ENCODE data around the gene ALKBH3.

GRCh38 chr11:43937434-43938411 lies 57.1 kb downstream of the ALKBH3 start:
- TF ChIP-seq CSRNP3 (CRISPR knock-in tag; IDR thresholded peaks at IDR 0.05), result no peak
- no peak for TF ChIP-seq SNAI2 (CRISPR knock-in tag; IDR thresholded peaks at IDR 0.05)
- no peak for TF ChIP-seq TCF4 (CRISPR knock-in tag; IDR thresholded peaks at IDR 0.05; ENCODE audit: borderline replicate concordance)
- TF ChIP-seq BACH2 (CRISPR knock-in tag; IDR thresholded peaks at IDR 0.05; ENCODE audit: borderline replicate concordance), result no peak
- no peak for TF ChIP-seq ISL1 (CRISPR knock-in tag; IDR thresholded peaks at IDR 0.05)
- TF ChIP-seq CREB5 (CRISPR knock-in tag; IDR thresholded peaks at IDR 0.05; ENCODE audit: low read depth), result no peak
- no peak for TF ChIP-seq ZC3H10 (CRISPR knock-in tag; IDR thresholded peaks at IDR 0.05)
- TF ChIP-seq ZFP3 (CRISPR knock-in tag; IDR thresholded peaks at IDR 0.05), result no peak

All from SK-N-SH treated with all-trans-retinoic acid at 6 μM for 48 hours (cell line).